IMR-90 (cell line): ENCODE data around the gene GRAMD1B. TPM values are rescaled to one million over a fixed set of nuclear protein-coding genes. Genes with fewer than 3 reads are reported as not detected.

ENCODE experiments used
- ATAC-seq: fragments of 200-7000 bp; cut with Tn5 transposase; 2 replicates; pipeline ENCODE4 v1.9.1; 2020; ENCODE audit warnings: low read depth, mild to moderate bottlenecking, moderate library complexity
- BruUV-seq: library from RNA; stranded (reverse); fragments of 400-500 nt; replicated peaks from 2 replicates; lab custom pipeline; 2021; lab: Mats Ljungman, UMichigan
- CTCF ChIA-PET: fragments of 300-600 bp; formaldehyde crosslinking; extraction: SDS; loops from one replicate; lab custom pipeline; 2021; ENCODE audit warnings: antibody characterized with exemption; lab: Yijun Ruan, JAX
- POLR2A ChIA-PET: fragments of 300-600 bp; sonication (Branson Sonifier 250); formaldehyde crosslinking; loops from one replicate; lab custom pipeline; 2022; ENCODE audit warnings: antibody characterized with exemption; ENCODE audit not compliant: unreplicated experiment; lab: Charles Lee
- DNase-seq: peaks from one replicate; pipeline ENCODE4 v3.0.0; 2013
- H2AFZ ChIP-seq: replicated peaks from 2 replicates; pipeline ENCODE3; 2013; ENCODE audit warnings: low read length, mild to moderate bottlenecking; ENCODE audit not compliant: poor library complexity
- H2AK5ac ChIP-seq: 2 replicates; pipeline ENCODE4 v1.6.1; 2013; ENCODE audit warnings: low read depth, low read length, inconsistent platforms
- H2AK9ac ChIP-seq: replicated peaks from 2 replicates; pipeline ENCODE3; 2013; ENCODE audit warnings: mild to moderate bottlenecking, low read depth, low read length, moderate library complexity; ENCODE audit not compliant: poor library complexity
- H2BK120ac ChIP-seq: 2 replicates; pipeline ENCODE4 v1.6.1; 2013; ENCODE audit warnings: low read depth, low read length, inconsistent platforms
- H2BK15ac ChIP-seq: 3 replicates; pipeline ENCODE4 v1.6.1; 2013; ENCODE audit warnings: low read depth, low read length, inconsistent platforms
- H2BK20ac ChIP-seq: 2 replicates; pipeline ENCODE4 v1.6.1; 2013; ENCODE audit warnings: low read depth, mild to moderate bottlenecking, inconsistent platforms, low read length, moderate library complexity
- H2BK5ac ChIP-seq: 2 replicates; pipeline ENCODE4 v1.6.1; 2013; ENCODE audit warnings: mild to moderate bottlenecking, low read depth, low read length, inconsistent platforms; ENCODE audit not compliant: poor library complexity, severe bottlenecking
- H3K14ac ChIP-seq: replicated peaks from 2 replicates; pipeline ENCODE4 v1.6.1; 2013; ENCODE audit warnings: low read depth, low read length, inconsistent platforms
- H3K18ac ChIP-seq: 2 replicates; pipeline ENCODE4 v1.6.1; 2013; ENCODE audit warnings: low read depth, low read length, control low read depth
- H3K23ac ChIP-seq: 2 replicates; pipeline ENCODE4 v1.6.1; 2013; ENCODE audit warnings: low read depth, low read length, inconsistent platforms
- H3K27ac ChIP-seq: 2 replicates; pipeline ENCODE4 v1.5.1; 2013; ENCODE audit warnings: mild to moderate bottlenecking, control low read depth, low read length; ENCODE audit not compliant: insufficient read depth
- H3K27me3 ChIP-seq: 2 replicates; pipeline ENCODE4 v1.6.1; 2013; ENCODE audit warnings: low read length; ENCODE audit not compliant: control insufficient read depth, insufficient read depth
- H3K36me3 ChIP-seq: 2 replicates; pipeline ENCODE4 v1.6.1; 2013; ENCODE audit warnings: low read length, mixed read lengths; ENCODE audit not compliant: control insufficient read depth, insufficient read depth
- H3K4ac ChIP-seq: 2 replicates; pipeline ENCODE4 v1.6.1; 2013; ENCODE audit warnings: low read depth, low read length, inconsistent platforms
- H3K4me1 ChIP-seq: 2 replicates; pipeline ENCODE4 v1.6.1; 2013; ENCODE audit warnings: low read length, mixed read lengths; ENCODE audit not compliant: control insufficient read depth, insufficient read depth
- H3K4me2 ChIP-seq: 2 replicates; pipeline ENCODE4 v1.6.1; 2013; ENCODE audit warnings: low read depth, mild to moderate bottlenecking, control low read depth, low read length, moderate library complexity
- H3K4me3 ChIP-seq: 2 replicates; pipeline ENCODE4 v1.5.1; 2013; ENCODE audit warnings: low read depth, mild to moderate bottlenecking, control low read depth, low read length, moderate library complexity; ENCODE audit not compliant: insufficient read depth
- H3K56ac ChIP-seq: 2 replicates; pipeline ENCODE4 v1.6.1; 2013; ENCODE audit warnings: low read length, inconsistent platforms; ENCODE audit not compliant: insufficient read depth; ENCODE audit errors: extremely low read depth
- H3K79me1 ChIP-seq, 2 experiments: 2 replicates each; pipeline ENCODE4 v1.6.1; 2013; ENCODE audit warnings: low read length in 2 of 2, inconsistent platforms in 1 of 2, low read depth in 1 of 2
- H3K9ac ChIP-seq: 2 replicates; pipeline ENCODE4 v1.6.1; 2013; ENCODE audit warnings: low read depth, low read length, control low read depth
- H3K9me1 ChIP-seq: 2 replicates; pipeline ENCODE4 v1.6.1; 2013; ENCODE audit warnings: low read length, inconsistent platforms; ENCODE audit not compliant: insufficient read depth
- H3K9me3 ChIP-seq: 2 replicates; pipeline ENCODE4 v1.6.1; 2013; ENCODE audit warnings: low read length; ENCODE audit not compliant: control insufficient read depth, insufficient read depth
- H4K20me1 ChIP-seq: 2 replicates; pipeline ENCODE4 v1.6.1; 2013; ENCODE audit warnings: low read length, inconsistent platforms; ENCODE audit not compliant: insufficient read depth
- H4K5ac ChIP-seq: 2 replicates; pipeline ENCODE4 v1.6.1; 2013; ENCODE audit warnings: mild to moderate bottlenecking, low read depth, low read length, control low read depth
- H4K8ac ChIP-seq, 2 experiments: 2 replicates each; pipeline ENCODE4 v1.6.1; 2013; ENCODE audit warnings: low read depth in 2 of 2, low read length in 2 of 2, control low read depth in 1 of 2, inconsistent platforms in 1 of 2
- H4K91ac ChIP-seq: 2 replicates; pipeline ENCODE4 v1.6.1; 2013; ENCODE audit warnings: low read depth, low read length, inconsistent platforms; ENCODE audit not compliant: insufficient read depth
- MAFK ChIP-seq: IDR thresholded peaks from 2 replicates; pipeline ENCODE4 v1.6.1; 2012; ENCODE audit warnings: low read depth, low read length, improper control_type of control experiment
- RAD21 ChIP-seq: IDR thresholded peaks from 2 replicates; pipeline ENCODE4 v1.6.1; 2012; ENCODE audit warnings: low read length, improper control_type of control experiment
- WGBS, 2 experiments: methylation state at CpG; one replicate each; pipeline versions ENCODE4 v1.1.5 to v1.1.7; 2013; ENCODE audit warnings: missing lambda C conversion rate in 2 of 2; ENCODE audit not compliant: insufficient read length in 1 of 2; ENCODE audit errors: extremely low coverage in 2 of 2; 5-methylcytosine and 5-hydroxymethylcytosine counted together
- dilution Hi-C: fragments of 300-500 bp; cut with HindIII; formaldehyde crosslinking; loops from one replicate; pipeline ENCODE4 v1.14.3; 2018; ENCODE audit warnings: low sequenced_read_pairs; ENCODE audit not compliant: unreplicated experiment
- in situ Hi-C: fragments of 300-500 bp; cut with MboI; formaldehyde crosslinking; loops from 3 replicates; pipeline ENCODE4 v1.14.3; 2019; ENCODE audit warnings: low sequenced_read_pairs, inconsistent platforms, mixed read lengths
- intact Hi-C: fragments of 100-400 bp; cut with micrococcal nuclease; formaldehyde crosslinking; loops from 2 replicates; pipeline ENCODE4 v1.10.0; 2022
- polyA plus RNA-seq, 3 experiments: library from polyadenylated mRNA; depleted of rRNA; stranded (reverse); fragments of >200 nt; gene quantifications; 2 replicates each; pipeline ENCODE4 v1.2.3, GENCODE V29; 2012; ENCODE audit warnings: low replicate concordance in 1 of 3
- total RNA-seq: library from RNA; depleted of rRNA; stranded (reverse); fragments of >200 nt; gene quantifications from 2 replicates; pipeline ENCODE4 v1.2.3, GENCODE V29; 2012

Gene GRAMD1B
- total and polyA plus RNA-seq, 2 of the 4 experiments (the other 2 are of a cell fraction), result 7.1 to 7.2 TPM

- Histone ChIP-seq H4K5ac (no peak overlapping the region), H2BK15ac (no peak overlapping the region), H2AK5ac (no peak overlapping the region), H3K79me1 (peaks cover 0 to 29% of the 10 kb centered on the region in 2 experiments; a peak in 2 of 4 replicates), H3K27ac (no peak overlapping the region), H4K91ac (no peak overlapping the region), H3K9ac (no peak overlapping the region), H3K4ac (no peak overlapping the region), H3K4me2 (no peak overlapping the region), H4K8ac (no peak overlapping the region), H3K27me3 (no peaks in the 10 kb centered on the region), H3K9me3 (no peaks in the 10 kb centered on the region), H3K9me1 (peaks cover 6% of the 10 kb centered on the region; the same call in 1 of the 2 replicates), H2BK5ac (no peak overlapping the region), H4K20me1 (peaks cover 8% of the 10 kb centered on the region; the same call in 1 of the 2 replicates), H2AFZ (no peak overlapping the region), H2AK9ac (no peak overlapping the region), H3K4me3 (no peak overlapping the region), H2BK20ac (no peak overlapping the region), H2BK120ac (no peak overlapping the region), H3K4me1 (peaks cover 6% of the 10 kb centered on the region; the same call in 1 of the 2 replicates), H3K18ac (no peak overlapping the region), H3K14ac (no peak overlapping the region), H3K36me3 (no peaks in the 10 kb centered on the region), H3K23ac (no peak overlapping the region), H3K56ac (no peak overlapping the region)
- 50% methylated on average over 1 of the region's 1 CpG; no CpG with 5 or more reads in 1 of the 2 experiments for WGBS, 2 experiments
- no peak for ATAC-seq
- CTCF ChIA-PET, result no interaction called here
- dilution Hi-C loops, result no loop called here
- no TSS peak for BruUV-seq
- POLR2A ChIA-PET, result no interaction called here
- no peak for TF ChIP-seq MAFK
- no peak for TF ChIP-seq RAD21
- intact Hi-C loops, result no loop called here
- peak; percentile 42 for DNase-seq
- in situ Hi-C loops, result no loop called here
Observed at GRCh38 chr11:123507043-123507442, 77.0 kb downstream of the GRAMD1B start.
